GM21528 (cell line): ENCODE data around the gene HNRNPAB.
A peak's percentile ranks its signal among the peaks of the same experiment; 100 is the strongest.

ENCODE experiments used
- ATAC-seq: cut with Tn5 transposase; IDR thresholded peaks from one replicate; pipeline ENCODE4 v1.9.1; 2021; ENCODE audit warnings: mild to moderate bottlenecking, moderate library complexity; ENCODE audit not compliant: unreplicated experiment, low FRiP score

Gene HNRNPAB

DNA sequence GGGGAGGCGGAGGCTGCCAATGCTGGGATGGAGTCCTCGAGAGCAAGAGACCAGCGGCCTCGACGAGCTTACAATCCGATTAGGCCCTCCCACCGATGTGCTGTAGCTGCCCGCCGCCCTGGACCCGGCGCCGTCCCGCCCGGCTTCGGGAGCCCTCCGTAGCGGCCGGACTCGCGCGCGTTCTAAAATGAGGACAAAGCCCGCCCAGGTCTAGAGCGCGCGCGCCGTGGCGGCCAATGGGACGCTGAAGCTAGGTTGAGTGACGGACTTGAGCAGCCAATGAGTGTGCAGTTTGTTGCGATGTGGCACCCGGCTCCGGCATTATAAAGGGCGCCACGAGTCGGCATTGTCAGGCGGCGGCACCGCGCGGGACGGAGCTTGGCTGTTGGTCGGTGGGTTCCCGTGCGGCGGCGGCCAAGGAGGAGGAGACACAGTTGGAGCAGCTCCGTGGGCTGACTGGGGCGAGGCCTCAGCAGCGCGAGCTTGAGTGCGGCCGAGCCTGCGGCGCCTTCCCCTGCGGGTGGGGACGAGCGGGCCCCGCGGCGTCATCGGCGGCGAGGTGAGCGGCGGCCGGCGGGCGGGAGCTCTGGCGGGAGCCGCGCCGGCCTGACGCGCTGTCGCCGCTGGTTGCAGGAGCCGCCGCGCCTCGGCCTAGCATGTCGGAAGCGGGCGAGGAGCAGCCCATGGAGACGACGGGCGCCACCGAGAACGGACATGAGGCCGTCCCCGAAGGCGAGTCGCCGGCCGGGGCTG, at the start of gene HNRNPAB:
HNRNPAB (plus strand) TSS at position 352 of the 753 bp plus-strand sequence; CDS start at position 657, 305 bp downstream.
- peak; percentile 83 for ATAC-seq

GRCh38 chr5:178155065-178155464, 49.3 kb upstream of the HNRNPAB start:
- ATAC-seq = no peak

DNA sequence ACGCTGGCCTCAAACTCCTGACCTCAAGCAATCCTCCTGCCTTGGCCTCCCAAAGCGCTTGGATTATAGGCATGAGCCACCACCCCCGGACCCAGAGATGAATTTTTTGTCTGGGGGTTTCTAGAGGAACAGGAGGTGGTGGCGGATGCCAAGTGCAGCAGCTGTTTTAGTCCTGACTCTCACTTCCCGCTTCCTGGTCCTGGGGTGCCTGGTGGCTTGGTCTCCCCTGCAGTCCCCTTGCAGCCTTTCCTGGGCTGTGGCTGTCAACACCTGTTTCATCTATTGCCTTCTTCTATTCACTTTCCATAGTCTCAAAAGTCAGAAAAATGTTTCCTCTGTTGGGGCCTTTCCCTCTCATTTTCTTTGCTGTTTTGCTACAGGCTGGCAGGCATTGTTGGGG, 44.2 kb upstream of the HNRNPAB start:
- ATAC-seq = no peak

DNA sequence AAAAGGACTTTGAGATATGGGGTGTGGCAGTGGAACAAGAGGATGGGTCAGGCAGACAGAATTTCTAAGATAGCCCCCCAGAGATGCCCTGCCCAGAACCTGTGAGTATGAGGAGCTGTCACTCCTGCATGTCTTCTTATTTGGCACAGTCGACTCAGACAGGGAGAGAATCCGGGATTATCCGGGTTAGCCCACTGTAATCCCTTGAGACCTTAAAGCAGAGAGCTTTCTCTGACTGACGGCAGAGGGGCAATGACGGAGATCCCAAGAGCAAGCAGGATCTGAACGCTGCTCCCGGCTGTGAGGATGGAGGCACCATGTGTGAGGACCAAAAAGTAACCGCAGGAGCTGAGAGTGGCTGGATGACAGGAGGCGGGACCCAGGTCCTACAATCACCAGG, 41.9 kb upstream of the HNRNPAB start:
- no peak for ATAC-seq

- peak; percentile 97 for ATAC-seq
Measured at GRCh38 chr5:178163772-178164735, 40.3 kb upstream of the HNRNPAB start.

DNA sequence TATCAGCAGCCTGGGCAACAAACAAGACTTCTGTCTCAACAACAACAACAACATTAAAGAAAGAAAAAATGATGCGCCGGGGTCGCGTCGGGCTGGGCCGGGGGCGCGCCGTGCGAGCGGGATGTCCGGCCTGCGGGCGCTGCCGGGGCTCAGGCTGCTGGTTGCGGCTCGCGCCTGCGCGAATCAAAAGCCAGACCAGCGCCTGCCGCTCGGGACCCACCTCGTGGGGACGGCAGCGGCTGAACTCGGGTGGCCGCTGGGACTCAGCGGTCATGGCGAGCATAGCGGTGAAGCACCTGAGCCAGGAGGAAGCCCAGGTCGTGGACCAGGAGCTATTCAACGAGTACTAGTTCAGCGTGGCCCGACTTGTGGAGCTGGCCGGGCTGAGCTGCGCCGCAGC, 38.8 kb upstream of the HNRNPAB start:
- no peak for ATAC-seq

GRCh38 chr5:178170455-178170854, 33.9 kb upstream of the HNRNPAB start:
- ATAC-seq = no peak

DNA sequence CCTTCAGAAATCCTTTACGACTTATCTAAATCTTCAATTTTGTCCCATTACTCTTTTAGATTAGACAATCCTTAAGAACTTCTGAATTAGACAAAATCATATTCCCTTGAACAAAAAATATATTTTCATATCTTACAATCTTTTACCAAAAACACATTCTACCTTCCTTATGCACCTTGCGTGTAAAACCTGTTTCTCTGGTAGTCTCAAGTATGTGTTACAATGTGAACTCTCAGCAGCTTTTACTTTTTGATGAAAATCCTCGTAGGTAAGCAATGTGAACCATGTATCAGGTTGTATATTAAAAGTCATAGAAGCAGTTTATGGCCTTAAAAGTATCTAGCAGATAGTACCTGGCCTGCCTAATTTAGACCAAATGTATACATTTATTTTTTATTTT, 29.9 kb upstream of the HNRNPAB start:
- no peak for ATAC-seq

DNA sequence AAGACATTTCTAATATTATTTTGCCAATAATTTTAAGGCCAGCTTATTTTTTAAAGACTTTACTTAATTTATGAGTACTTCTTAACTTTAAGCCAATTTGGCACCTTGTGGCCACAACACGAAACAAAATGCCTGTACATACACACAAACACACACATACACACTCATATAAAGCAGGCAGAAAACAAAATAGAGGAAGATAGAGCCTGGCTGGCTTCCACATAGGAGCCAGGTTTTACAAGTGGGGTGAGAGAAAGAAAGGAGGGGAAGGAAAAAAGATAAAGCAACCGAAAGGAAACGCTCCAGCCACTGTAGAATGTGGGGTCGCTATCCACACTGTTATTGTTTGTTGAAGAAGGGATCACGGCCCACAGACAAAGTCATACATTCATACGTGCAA, 27.5 kb upstream of the HNRNPAB start:
- no peak for ATAC-seq

DNA sequence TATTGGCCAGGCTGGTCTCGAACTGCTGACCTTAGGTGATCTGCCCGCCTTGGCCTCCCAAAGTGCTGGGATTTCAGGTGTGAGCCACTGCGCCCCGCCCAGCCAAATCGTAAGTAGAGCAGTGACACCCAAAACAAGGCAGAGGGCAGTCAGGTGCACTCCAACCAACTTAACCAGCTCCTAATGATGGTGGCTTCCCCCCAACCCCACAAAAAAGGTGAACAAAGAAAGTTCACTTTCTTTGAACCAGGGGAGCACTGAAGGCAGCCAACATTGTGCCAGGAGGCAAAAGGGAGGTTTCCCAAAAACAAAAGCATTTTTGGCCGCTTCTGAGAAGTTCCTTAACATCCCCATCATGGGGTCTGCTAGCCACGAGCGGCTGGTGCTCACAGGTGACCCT, 26.8 kb upstream of the HNRNPAB start:
- ATAC-seq = no peak

GRCh38 chr5:178180141-178180863, 24.0 kb upstream of the HNRNPAB start:
- ATAC-seq = no peak

DNA sequence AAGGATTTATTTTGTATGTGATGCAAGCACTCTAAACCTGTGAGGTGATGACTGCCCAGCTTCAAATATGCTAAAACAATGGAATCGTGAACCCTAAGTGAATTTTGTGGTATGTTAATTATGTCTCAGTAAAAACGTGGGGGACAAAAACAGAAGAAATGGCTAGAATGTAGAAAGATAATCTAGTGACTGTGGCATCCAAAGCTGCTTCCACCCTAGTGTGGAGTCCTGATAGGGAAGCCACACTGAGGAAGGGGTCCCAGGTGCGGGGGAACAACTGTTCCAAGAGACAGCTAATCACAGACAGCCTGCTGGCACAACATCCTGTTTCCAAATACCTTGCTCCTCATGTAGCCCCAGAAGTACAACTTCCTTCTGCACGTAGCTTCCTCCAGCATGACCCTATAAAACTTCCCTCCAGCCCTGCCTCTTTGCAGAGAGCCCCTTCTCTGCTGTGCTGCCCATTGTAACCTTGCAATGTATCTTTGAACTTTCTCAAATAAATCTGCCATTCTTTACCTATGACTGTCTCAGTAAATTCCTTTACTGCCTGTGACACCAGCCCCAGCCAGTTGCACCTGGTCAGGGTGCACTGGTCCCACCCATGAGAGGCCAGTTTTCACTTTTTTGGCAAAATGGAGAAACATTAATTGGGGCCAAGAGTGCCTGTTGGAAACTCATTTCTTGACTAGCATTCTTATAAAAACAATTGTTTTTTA, 22.0 kb upstream of the HNRNPAB start:
- ATAC-seq = no peak

DNA sequence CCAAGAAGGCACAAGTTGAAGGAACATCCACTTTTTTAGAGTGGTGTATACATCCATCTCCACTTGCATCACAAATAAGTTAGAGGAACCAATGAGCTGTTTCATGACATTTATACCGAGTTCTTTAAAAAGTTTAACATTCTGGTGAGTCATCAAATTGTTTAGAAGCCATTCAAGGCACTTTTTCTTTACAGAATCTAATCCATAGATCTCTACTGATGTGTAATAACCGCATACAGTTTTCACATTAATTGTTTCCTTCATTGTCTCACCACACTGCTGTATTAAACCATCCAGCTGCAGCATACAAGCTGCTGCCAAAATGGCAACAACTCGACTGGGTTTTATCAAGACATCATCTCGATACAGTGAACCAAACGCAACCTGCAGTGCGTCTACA, 17.9 kb upstream of the HNRNPAB start:
- no peak for ATAC-seq

GRCh38 chr5:178187014-178187413, 17.3 kb upstream of the HNRNPAB start, which contains the start of gene GMCL2:
GMCL2 (minus strand) TSS chr5:178187371; CDS start chr5:178187299, 72 bp downstream.
- no peak for ATAC-seq

DNA sequence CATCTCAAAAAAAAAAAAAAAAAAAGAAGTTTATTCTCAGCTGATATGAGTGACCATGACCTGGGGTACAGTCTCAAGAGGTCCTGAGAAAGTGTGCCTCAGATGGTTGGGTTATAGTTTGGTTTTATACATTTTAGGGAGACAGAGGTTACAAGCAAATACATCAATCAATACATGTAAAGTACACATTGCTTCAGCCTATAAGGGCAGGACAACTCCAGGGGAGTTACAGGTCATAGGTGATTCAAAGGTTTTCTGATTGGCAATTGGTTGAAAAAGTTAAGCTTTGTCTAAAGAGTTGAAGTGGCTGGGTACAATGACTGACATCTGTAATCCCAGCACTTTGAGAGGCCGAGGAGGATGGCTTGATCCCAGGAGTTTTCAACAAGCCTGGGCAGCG, 14.9 kb upstream of the HNRNPAB start:
- no peak for ATAC-seq

GRCh38 chr5:178191661-178192060, 12.7 kb upstream of the HNRNPAB start:
- no peak for ATAC-seq

GRCh38 chr5:178192244-178192643, 12.1 kb upstream of the HNRNPAB start:
- no peak for ATAC-seq

DNA sequence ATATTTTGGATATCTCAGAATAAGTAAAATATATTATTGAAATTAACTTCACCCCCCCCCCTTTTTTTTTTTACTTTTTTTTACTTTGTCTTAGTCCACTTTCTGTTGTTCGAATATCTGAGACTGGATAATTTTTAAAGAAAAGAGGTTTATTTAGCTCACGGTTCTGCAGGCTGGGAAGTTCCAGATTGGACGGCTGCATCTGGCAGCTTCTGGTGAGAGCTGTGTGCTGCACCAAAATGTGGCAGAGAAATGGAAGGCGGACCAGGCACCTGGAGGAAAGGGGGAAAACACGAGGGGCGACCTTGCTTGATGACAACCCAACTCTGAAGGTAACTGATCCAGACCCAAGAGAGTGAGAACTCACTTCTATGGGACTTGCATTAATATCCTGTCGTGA, 11.5 kb upstream of the HNRNPAB start:
- no peak for ATAC-seq

DNA sequence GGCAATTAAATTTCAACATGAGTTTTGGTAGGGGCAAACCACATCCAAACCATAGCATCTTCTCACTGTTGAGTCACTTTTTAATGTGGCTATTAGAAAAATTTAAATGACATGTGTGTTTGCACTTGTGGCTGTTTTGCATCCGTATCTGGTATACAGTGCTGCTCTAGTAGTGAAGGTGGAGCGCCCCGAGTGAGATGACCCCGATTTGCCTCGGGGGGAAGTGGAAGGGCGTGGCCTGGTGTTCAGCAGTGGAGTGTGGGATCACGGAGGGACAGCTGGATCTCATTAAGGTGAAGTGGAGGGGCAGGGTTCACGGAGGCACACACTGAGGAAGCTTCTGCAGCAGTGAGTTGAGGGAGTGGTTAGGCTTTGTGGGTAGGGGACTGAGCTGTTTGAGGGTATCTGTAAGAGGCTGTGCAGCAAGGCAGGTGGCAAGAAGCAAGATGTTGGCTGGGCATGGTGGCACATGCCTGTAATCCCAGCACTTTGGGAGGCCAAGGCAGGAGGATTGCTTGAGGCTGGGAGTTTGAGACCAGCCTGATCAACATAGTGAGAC, 11.0 kb upstream of the HNRNPAB start:
- no peak for ATAC-seq

DNA sequence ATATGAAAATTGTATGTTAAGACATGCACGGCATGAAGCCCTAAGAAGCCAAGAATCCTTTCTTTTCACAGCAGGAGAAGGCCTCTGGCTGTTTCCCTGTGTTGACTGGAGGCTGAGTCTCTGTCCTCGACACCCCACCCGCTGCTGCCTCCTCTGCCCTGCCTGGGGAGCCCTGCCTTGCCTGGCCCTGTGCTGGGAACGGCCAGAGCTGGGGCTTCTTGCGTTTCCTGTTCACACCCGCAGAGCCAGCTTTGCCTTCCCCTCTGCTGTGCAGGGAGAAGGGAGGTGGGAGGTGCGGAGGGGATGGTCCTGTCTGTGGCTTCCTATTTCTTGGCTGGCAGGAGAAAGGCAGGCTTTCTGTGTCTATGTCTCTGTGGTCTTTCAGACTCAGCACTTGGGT, 10.3 kb upstream of the HNRNPAB start:
- ATAC-seq = no peak
